ENCODE results near the gene HNRNPU. TPM values are rescaled to one million over a fixed set of nuclear protein-coding genes. Genes with fewer than 3 reads are reported as not detected.

Gene HNRNPU
- polyA plus RNA-seq, 1 donor from 2014 or later = 346 TPM

DNA sequence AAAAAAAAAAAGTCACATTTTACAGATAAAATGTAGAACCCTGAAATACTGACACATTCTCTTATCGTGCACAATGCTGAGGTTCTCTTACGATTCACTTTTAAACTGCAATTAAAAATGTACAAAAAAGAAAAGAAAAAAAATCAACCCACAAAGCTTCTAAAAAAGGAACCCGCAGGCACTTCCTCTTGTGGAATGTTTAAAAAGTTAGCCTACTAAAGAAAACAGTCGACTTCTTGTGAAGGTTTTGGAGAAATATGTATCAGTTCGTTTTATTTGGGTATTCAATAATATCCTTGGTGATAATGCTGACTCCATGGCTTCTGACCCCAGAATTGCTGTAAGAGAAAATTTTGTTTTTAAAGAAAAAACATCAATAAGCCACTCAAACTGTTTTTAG lies 10.2 kb downstream of the HNRNPU start:
- Histone ChIP-seq H3K79me2 (replicated peaks; ENCODE audit: insufficient read depth, low read length) (peaks cover 56% of the 10 kb centered on the region), H3K4me2 (ENCODE audit: low read length) (no peak overlapping the region), H3K27me3 (ENCODE audit: insufficient read depth, low read depth, low read length) (no peaks in the 10 kb centered on the region), H3K36me3 (ENCODE audit: insufficient read depth, low read length) (peaks cover 16% of the 10 kb centered on the region), H2AFZ (ENCODE audit: low read depth, low read length) (no peak overlapping the region), H3K9me2 (ENCODE audit: insufficient read depth, low read length) (no peaks in the 10 kb centered on the region), H3F3A (ENCODE audit: insufficient read depth, low read length, poor library complexity, severe bottlenecking) (peaks cover 13% of the 10 kb centered on the region), H3K9me3 (ENCODE audit: low read length) (no peaks in the 10 kb centered on the region), H3K9ac (ENCODE audit: low read length) (no peak overlapping the region), H4K20me1 (ENCODE audit: insufficient read depth) (peaks cover 16% of the 10 kb centered on the region), H3K27ac (ENCODE audit: low read length) (no peak overlapping the region), H3K4me3 (ENCODE audit: low read length) (no peak overlapping the region)
- TF ChIP-seq RAD21 (conservative IDR thresholded peaks at IDR 0.05) (no peak), MXI1 (conservative IDR thresholded peaks at IDR 0.05; ENCODE audit: poor library complexity, severe bottlenecking) (no peak), EP300 (conservative IDR thresholded peaks at IDR 0.05; ENCODE audit: poor library complexity, severe bottlenecking) (no peak), TAF1 (IDR thresholded peaks at IDR 0.05; ENCODE audit: low read depth) (no peak), EZH2 (IDR thresholded peaks at IDR 0.05; ENCODE audit: borderline replicate concordance, insufficient read depth, low read length, poor library complexity, severe bottlenecking) (no peak), SMC3 (conservative IDR thresholded peaks at IDR 0.05; ENCODE audit: poor library complexity) (no peak), POLR2AphosphoS5 (IDR thresholded peaks at IDR 0.05) (no peak)
- TF ChIP-seq, protein P1, sequence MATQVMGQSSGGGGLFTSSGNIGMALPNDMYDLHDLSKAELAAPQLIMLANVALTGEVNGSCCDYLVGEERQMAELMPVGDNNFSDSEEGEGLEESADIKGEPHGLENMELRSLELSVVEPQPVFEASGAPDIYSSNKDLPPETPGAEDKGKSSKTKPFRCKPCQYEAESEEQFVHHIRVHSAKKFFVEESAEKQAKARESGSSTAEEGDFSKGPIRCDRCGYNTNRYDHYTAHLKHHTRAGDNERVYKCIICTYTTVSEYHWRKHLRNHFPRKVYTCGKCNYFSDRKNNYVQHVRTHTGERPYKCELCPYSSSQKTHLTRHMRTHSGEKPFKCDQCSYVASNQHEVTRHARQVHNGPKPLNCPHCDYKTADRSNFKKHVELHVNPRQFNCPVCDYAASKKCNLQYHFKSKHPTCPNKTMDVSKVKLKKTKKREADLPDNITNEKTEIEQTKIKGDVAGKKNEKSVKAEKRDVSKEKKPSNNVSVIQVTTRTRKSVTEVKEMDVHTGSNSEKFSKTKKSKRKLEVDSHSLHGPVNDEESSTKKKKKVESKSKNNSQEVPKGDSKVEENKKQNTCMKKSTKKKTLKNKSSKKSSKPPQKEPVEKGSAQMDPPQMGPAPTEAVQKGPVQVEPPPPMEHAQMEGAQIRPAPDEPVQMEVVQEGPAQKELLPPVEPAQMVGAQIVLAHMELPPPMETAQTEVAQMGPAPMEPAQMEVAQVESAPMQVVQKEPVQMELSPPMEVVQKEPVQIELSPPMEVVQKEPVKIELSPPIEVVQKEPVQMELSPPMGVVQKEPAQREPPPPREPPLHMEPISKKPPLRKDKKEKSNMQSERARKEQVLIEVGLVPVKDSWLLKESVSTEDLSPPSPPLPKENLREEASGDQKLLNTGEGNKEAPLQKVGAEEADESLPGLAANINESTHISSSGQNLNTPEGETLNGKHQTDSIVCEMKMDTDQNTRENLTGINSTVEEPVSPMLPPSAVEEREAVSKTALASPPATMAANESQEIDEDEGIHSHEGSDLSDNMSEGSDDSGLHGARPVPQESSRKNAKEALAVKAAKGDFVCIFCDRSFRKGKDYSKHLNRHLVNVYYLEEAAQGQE (IDR thresholded peaks at IDR 0.05; ENCODE audit: borderline replicate concordance) = no peak
- TF ChIP-seq, protein P2, sequence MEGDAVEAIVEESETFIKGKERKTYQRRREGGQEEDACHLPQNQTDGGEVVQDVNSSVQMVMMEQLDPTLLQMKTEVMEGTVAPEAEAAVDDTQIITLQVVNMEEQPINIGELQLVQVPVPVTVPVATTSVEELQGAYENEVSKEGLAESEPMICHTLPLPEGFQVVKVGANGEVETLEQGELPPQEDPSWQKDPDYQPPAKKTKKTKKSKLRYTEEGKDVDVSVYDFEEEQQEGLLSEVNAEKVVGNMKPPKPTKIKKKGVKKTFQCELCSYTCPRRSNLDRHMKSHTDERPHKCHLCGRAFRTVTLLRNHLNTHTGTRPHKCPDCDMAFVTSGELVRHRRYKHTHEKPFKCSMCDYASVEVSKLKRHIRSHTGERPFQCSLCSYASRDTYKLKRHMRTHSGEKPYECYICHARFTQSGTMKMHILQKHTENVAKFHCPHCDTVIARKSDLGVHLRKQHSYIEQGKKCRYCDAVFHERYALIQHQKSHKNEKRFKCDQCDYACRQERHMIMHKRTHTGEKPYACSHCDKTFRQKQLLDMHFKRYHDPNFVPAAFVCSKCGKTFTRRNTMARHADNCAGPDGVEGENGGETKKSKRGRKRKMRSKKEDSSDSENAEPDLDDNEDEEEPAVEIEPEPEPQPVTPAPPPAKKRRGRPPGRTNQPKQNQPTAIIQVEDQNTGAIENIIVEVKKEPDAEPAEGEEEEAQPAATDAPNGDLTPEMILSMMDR (IDR thresholded peaks at IDR 0.05; ENCODE audit: poor library complexity, severe bottlenecking) = no peak

DNA sequence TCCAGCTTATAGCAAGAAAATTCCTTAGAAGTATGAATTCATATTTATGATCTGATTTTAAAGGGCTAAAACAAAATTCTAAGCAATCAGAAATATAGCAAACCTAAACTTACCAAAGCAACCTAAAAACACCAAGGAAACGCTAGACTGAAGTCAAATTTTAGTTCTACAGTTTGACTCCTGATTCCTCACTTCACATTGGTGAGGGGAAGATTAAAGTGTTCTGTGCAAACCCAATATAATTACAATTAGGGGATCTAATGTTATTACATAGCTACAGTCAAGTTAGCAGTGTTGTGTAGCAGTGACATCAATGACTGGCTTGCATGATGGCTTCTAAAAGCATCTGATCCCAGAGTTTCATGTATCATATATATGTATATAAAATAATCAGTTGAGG lies 11.6 kb downstream of the HNRNPU start:
- H3K27me3 ChIP-seq (ENCODE audit: insufficient read depth, low read depth, low read length) = no peaks in the 10 kb centered on the region
- H3K9ac ChIP-seq (ENCODE audit: low read length) = no peak overlapping the region
- no peak overlapping the region for H3K4me2 ChIP-seq (ENCODE audit: low read length)
- H3K9me3 ChIP-seq (ENCODE audit: low read length) = no peaks in the 10 kb centered on the region
- peaks cover 14% of the 10 kb centered on the region for H3K36me3 ChIP-seq (ENCODE audit: insufficient read depth, low read length)
- no peak overlapping the region for H2AFZ ChIP-seq (ENCODE audit: low read depth, low read length)
- H4K20me1 ChIP-seq (ENCODE audit: insufficient read depth) = peaks cover 10% of the 10 kb centered on the region
- no peaks in the 10 kb centered on the region for H3K9me2 ChIP-seq (ENCODE audit: insufficient read depth, low read length)
- TF ChIP-seq POLR2AphosphoS5 (IDR thresholded peaks at IDR 0.05) = no peak
- TF ChIP-seq, protein P1 (IDR thresholded peaks at IDR 0.05; ENCODE audit: borderline replicate concordance) = no peak
- TF ChIP-seq, protein P2 (IDR thresholded peaks at IDR 0.05; ENCODE audit: poor library complexity, severe bottlenecking) = no peak
- TF ChIP-seq EP300 (conservative IDR thresholded peaks at IDR 0.05; ENCODE audit: poor library complexity, severe bottlenecking) = no peak
- no peak for TF ChIP-seq SMC3 (conservative IDR thresholded peaks at IDR 0.05; ENCODE audit: poor library complexity)
- no peak for TF ChIP-seq EZH2 (IDR thresholded peaks at IDR 0.05; ENCODE audit: borderline replicate concordance, insufficient read depth, low read length, poor library complexity, severe bottlenecking)
- no peak for TF ChIP-seq RAD21 (conservative IDR thresholded peaks at IDR 0.05)
- TF ChIP-seq TAF1 (IDR thresholded peaks at IDR 0.05; ENCODE audit: low read depth) = no peak
- TF ChIP-seq MXI1 (conservative IDR thresholded peaks at IDR 0.05; ENCODE audit: poor library complexity, severe bottlenecking) = no peak
- no peak overlapping the region for H3K27ac ChIP-seq (ENCODE audit: low read length)
- H3F3A ChIP-seq (ENCODE audit: insufficient read depth, low read length, poor library complexity, severe bottlenecking) = peaks cover 13% of the 10 kb centered on the region
- no peak overlapping the region for H3K4me3 ChIP-seq (ENCODE audit: low read length)
- peaks cover 41% of the 10 kb centered on the region for H3K79me2 ChIP-seq (replicated peaks; ENCODE audit: insufficient read depth, low read length)

Measured in neural cell (in vitro differentiated cells).